H9 (cell line): ENCODE results near the gene KLLN. TPM values are rescaled to one million over a fixed set of nuclear protein-coding genes. Genes with fewer than 3 reads are reported as not detected.

Source experiments
- DNase-seq: peaks from one replicate; pipeline ENCODE4 v3.0.0-alpha.2; 2017
- H2AFZ ChIP-seq: one replicate; pipeline ENCODE4 v1.6.1; 2013; ENCODE audit warnings: mild to moderate bottlenecking, low read length, control low read depth, moderate library complexity
- H2AK5ac ChIP-seq: 2 replicates; pipeline ENCODE4 v1.6.1; 2013; ENCODE audit warnings: low read length, control low read depth, mixed read lengths; ENCODE audit not compliant: insufficient read length
- H2BK120ac ChIP-seq: one replicate; pipeline ENCODE4 v1.6.1; 2013; ENCODE audit warnings: low read depth, mild to moderate bottlenecking, low read length, control low read depth, inconsistent platforms; ENCODE audit not compliant: poor library complexity, severe bottlenecking
- H2BK12ac ChIP-seq: 2 replicates; pipeline ENCODE4 v1.6.1; 2013; ENCODE audit warnings: low read length, control low read depth, mixed read lengths, low read depth; ENCODE audit not compliant: insufficient read length
- H2BK15ac ChIP-seq: 2 replicates; pipeline ENCODE4 v1.6.1; 2013; ENCODE audit warnings: low read depth, low read length, control low read depth
- H2BK20ac ChIP-seq: one replicate; pipeline ENCODE4 v1.6.1; 2013; ENCODE audit warnings: low read depth, mild to moderate bottlenecking, low read length, control low read depth, inconsistent platforms; ENCODE audit not compliant: poor library complexity, severe bottlenecking
- H2BK5ac ChIP-seq: 2 replicates; pipeline ENCODE4 v1.6.1; 2013; ENCODE audit warnings: low read length, control low read depth, mixed read lengths; ENCODE audit not compliant: insufficient read length
- H3K14ac ChIP-seq: 2 replicates; pipeline ENCODE4 v1.6.1; 2013; ENCODE audit warnings: low read length, control low read depth; ENCODE audit not compliant: insufficient read depth
- H3K18ac ChIP-seq: 2 replicates; pipeline ENCODE4 v1.6.1; 2013; ENCODE audit warnings: low read depth, mild to moderate bottlenecking, mixed read lengths, low read length, control low read depth; ENCODE audit not compliant: insufficient read length
- H3K23ac ChIP-seq: 2 replicates; pipeline ENCODE4 v1.6.1; 2013; ENCODE audit warnings: low read length, control low read depth, mixed read lengths, low read depth; ENCODE audit not compliant: insufficient read length
- H3K23me2 ChIP-seq: 2 replicates; pipeline ENCODE4 v1.6.1; 2013; ENCODE audit warnings: low read depth, mild to moderate bottlenecking, mixed read lengths, low read length, control low read depth; ENCODE audit not compliant: insufficient read length, poor library complexity, severe bottlenecking
- H3K27ac ChIP-seq: 2 replicates; pipeline ENCODE4 v1.5.1; 2013; ENCODE audit warnings: low read length, control low read depth, mixed read lengths, low read depth; ENCODE audit not compliant: insufficient read length
- H3K27me3 ChIP-seq: 2 replicates; pipeline ENCODE4 v1.6.1; 2013; ENCODE audit warnings: low read length, control low read depth, inconsistent platforms; ENCODE audit not compliant: insufficient read depth
- H3K4ac ChIP-seq: 2 replicates; pipeline ENCODE4 v1.6.1; 2013; ENCODE audit warnings: low read depth, mild to moderate bottlenecking, control low read depth, inconsistent platforms, low read length, moderate library complexity
- H3K4me1 ChIP-seq: 2 replicates; pipeline ENCODE4 v1.6.1; 2013; ENCODE audit warnings: low read length, control low read depth, inconsistent platforms; ENCODE audit not compliant: insufficient read depth
- H3K4me2 ChIP-seq: 2 replicates; pipeline ENCODE4 v1.6.1; 2013; ENCODE audit warnings: low read length, control low read depth, mixed read lengths; ENCODE audit not compliant: insufficient read length, insufficient read depth
- H3K56ac ChIP-seq: 2 replicates; pipeline ENCODE4 v1.6.1; 2013; ENCODE audit warnings: low read depth, mild to moderate bottlenecking, mixed read lengths, low read length, control low read depth; ENCODE audit not compliant: insufficient read length
- H3K79me1 ChIP-seq: 2 replicates; pipeline ENCODE4 v1.6.1; 2013; ENCODE audit warnings: low read depth, mild to moderate bottlenecking, moderate library complexity, low read length, control low read depth, inconsistent platforms; ENCODE audit not compliant: insufficient read depth, poor library complexity, severe bottlenecking
- H3K79me2 ChIP-seq: 2 replicates; pipeline ENCODE4 v1.6.1; 2013; ENCODE audit warnings: low read length, control low read depth, inconsistent platforms; ENCODE audit not compliant: insufficient read depth
- H3K9ac ChIP-seq: 2 replicates; pipeline ENCODE4 v1.6.1; 2013; ENCODE audit warnings: low read length, control low read depth, mixed read lengths; ENCODE audit not compliant: insufficient read length; ENCODE audit errors: extremely low read depth
- H3K9me3 ChIP-seq: one replicate; pipeline ENCODE4 v1.6.1; 2013; ENCODE audit warnings: low read depth, low read length, inconsistent platforms; ENCODE audit not compliant: control insufficient read depth
- H3T11ph ChIP-seq: one replicate; pipeline ENCODE4 v1.6.1; 2013; ENCODE audit warnings: mild to moderate bottlenecking, low read length, control low read depth, inconsistent platforms
- H4K20me1 ChIP-seq: one replicate; pipeline ENCODE4 v1.6.1; 2013; ENCODE audit not compliant: control insufficient read depth, insufficient read length, insufficient read depth
- H4K5ac ChIP-seq: 2 replicates; pipeline ENCODE4 v1.6.1; 2013; ENCODE audit warnings: low read depth, mild to moderate bottlenecking, mixed read lengths, low read length, control low read depth; ENCODE audit not compliant: insufficient read length
- H4K8ac ChIP-seq: replicated peaks from 2 replicates; pipeline ENCODE4 v1.6.1; 2013; ENCODE audit warnings: low read length, control low read depth, mixed read lengths, low read depth; ENCODE audit not compliant: insufficient read length
- H4K91ac ChIP-seq: 2 replicates; pipeline ENCODE4 v1.6.1; 2013; ENCODE audit warnings: low read depth, mild to moderate bottlenecking, moderate library complexity, mixed read lengths, low read length, control low read depth; ENCODE audit not compliant: insufficient read length
- H3K27ac Mint-ChIP-seq, 3 experiments: 2 replicates in 2 of 3; 3 replicates in 1 of 3; pipeline ENCODE4 v1.8.0; 2020 to 2021; ENCODE audit warnings: mixed read lengths in 3 of 3, mild to moderate bottlenecking in 1 of 3, moderate library complexity in 1 of 3
- H3K27me3 Mint-ChIP-seq: 2 replicates; pipeline ENCODE4 v1.8.0; 2021; ENCODE audit warnings: low read depth, mild to moderate bottlenecking, moderate library complexity, mixed read lengths
- H3K36me3 Mint-ChIP-seq, 3 experiments: 2 replicates in 2 of 3; 3 replicates in 1 of 3; pipeline ENCODE4 v1.8.0; 2020 to 2021; ENCODE audit warnings: low read depth in 3 of 3, mixed read lengths in 3 of 3; ENCODE audit not compliant: insufficient read depth in 1 of 3
- H3K4me1 Mint-ChIP-seq, 2 experiments: 2 replicates each; pipeline ENCODE4 v1.8.0; 2020; ENCODE audit warnings: mixed read lengths in 2 of 2
- H3K4me3 Mint-ChIP-seq, 2 experiments: 2 replicates in 1 of 2; 3 replicates in 1 of 2; pipeline ENCODE4 v1.8.0; 2020 to 2021; ENCODE audit warnings: mild to moderate bottlenecking in 2 of 2, mixed read lengths in 2 of 2, moderate library complexity in 1 of 2
- H3K9me3 Mint-ChIP-seq, 2 experiments: 2 replicates in 1 of 2; 3 replicates in 1 of 2; pipeline ENCODE4 v1.8.0; 2020; ENCODE audit warnings: mild to moderate bottlenecking in 2 of 2, mixed read lengths in 2 of 2, moderate library complexity in 1 of 2
- CTCF ChIP-seq: fragments of 200-600 bp; sonication (generic); conservative IDR thresholded peaks from 3 replicates; pipeline ENCODE4 v1.8.0; 2021; ENCODE audit warnings: antibody characterized with exemption, mild to moderate bottlenecking
- WGBS: extraction: QIAGEN DNeasy Blood & Tissue Kit; methylation state at CpG from one replicate; pipeline ENCODE4 v1.1.7; 2013; ENCODE audit warnings: missing lambda C conversion rate, low lambda C conversion rate, mixed read lengths; ENCODE audit not compliant: insufficient read length; ENCODE audit errors: extremely low coverage; 5-methylcytosine and 5-hydroxymethylcytosine counted together
- total RNA-seq: library from RNA; stranded (reverse); gene quantifications from 2 replicates; pipeline ENCODE4 v1.2.1, GENCODE V29; 2021

The KLLN gene
- total RNA-seq, 1 experiment from 2014 or later = 0.79 TPM

- Histone ChIP-seq H3K23ac (no peak overlapping the region), H3K4ac (no peak overlapping the region), H3K4me2 (no peak overlapping the region), H3K4me1 (no peaks in the 10 kb centered on the region), H2BK12ac (no peak overlapping the region), H4K91ac (no peak overlapping the region), H2BK20ac (no peak overlapping the region), H2BK15ac (no peak overlapping the region), H3K79me1 (peaks cover 13% of the 10 kb centered on the region), H4K8ac (no peak overlapping the region), H3K9me3 (peaks cover 6% of the 10 kb centered on the region), H2BK5ac (no peak overlapping the region), H2AFZ (no peak overlapping the region), H3K23me2 (no peaks in the 10 kb centered on the region), H4K5ac (no peak overlapping the region), H3K79me2 (peaks cover 4% of the 10 kb centered on the region; the same call in 1 of the 2 replicates), H3T11ph (no peak overlapping the region), H3K27ac (no peak overlapping the region), H2AK5ac (no peak overlapping the region), H3K18ac (no peak overlapping the region), H3K14ac (no peak overlapping the region), H3K9ac (no peak overlapping the region), H2BK120ac (no peak overlapping the region), H3K27me3 (no peaks in the 10 kb centered on the region), H3K56ac (no peak overlapping the region), H4K20me1 (no peaks in the 10 kb centered on the region)
- Mint-ChIP-seq H3K4me1 (no peaks in the 10 kb centered on the region), H3K36me3 (peaks cover 26 to 38% (median 26%) of the 10 kb centered on the region in 3 experiments), H3K27ac (no peak overlapping the region), H3K9me3 (peaks cover 15% of the 10 kb centered on the region in 2 experiments), H3K27me3 (no peaks in the 10 kb centered on the region), H3K4me3 (no peak overlapping the region; a peak in 1 of 5 replicates)
- WGBS = no CpG with 5 or more reads among the region's 2 CpGs
- DNase-seq = no peak
- TF ChIP-seq CTCF = no peak
These were observed 23.3 kb upstream of the KLLN start for GRCh38 chr10:87886635-87887034.
